ENCODE results near the gene PSMC3. TPM values are rescaled to one million over a fixed set of nuclear protein-coding genes. Genes with fewer than 3 reads are reported as not detected.

The PSMC3 gene
- total RNA-seq, 1 experiment from 2014 or later: 275 TPM

DNA sequence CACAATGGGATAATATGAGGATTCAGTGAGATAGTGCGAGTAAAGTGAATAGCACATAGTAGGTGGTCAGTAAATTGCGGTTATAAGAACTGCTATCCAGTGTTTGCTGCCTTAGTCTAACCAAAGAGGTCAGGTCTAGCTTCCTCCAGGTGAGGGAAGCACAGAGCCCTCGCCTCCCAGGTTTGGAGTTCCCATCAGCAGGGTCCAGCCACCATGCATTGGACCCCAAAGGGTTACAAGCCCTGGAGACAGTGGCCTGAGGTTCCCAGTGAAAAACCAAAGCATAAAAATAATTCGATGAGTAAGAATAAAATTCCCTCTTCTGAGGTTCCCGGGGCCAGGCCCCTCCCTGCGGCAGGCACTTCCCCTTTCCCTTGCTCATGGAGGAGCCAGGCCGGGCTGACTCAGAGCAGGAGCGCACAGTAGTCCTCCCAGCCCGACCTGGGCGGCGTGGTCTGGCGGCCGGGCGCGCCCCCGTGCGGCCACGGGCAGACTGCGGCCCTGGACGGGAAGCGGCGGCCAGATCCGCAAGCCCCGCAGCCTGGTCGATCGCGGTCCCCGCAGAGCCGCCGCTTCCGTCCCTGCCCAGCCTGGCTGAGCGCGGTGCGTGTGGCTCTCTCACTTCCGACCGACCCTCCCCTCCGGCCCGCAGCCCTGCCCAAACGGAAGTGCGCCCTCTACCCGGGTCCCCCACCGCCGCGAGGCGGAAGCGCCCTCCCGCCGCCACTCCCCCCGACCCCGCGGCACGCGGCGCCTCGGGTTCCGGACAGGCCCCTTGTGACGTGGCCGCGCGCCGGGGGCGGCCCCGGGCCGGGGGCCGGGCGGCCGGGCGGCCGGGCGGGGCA is 18.3 kb downstream of the PSMC3 start, which contains the start of gene SLC39A13:
Gene SLC39A13, plus strand, starts transcription at position 845 of the 845 bp plus-strand sequence. CDS start 1,505 bp downstream, outside the sequence.
- H3F3A ChIP-seq (ENCODE audit: low read length, unreplicated experiment): no peaks in the 10 kb centered on the region
- peaks cover 26% of the 10 kb centered on the region for H3K79me2 ChIP-seq (ENCODE audit: low read length)
- peak within 1 kb of the TSS; percentile 90 for H2AFZ ChIP-seq (ENCODE audit: low read length)
- H4K20me1 ChIP-seq (ENCODE audit: low read length): no peaks in the 10 kb centered on the region
- H3K4me1 ChIP-seq (ENCODE audit: insufficient read depth, low read length): peaks cover 24% of the 10 kb centered on the region
- no peaks in the 10 kb centered on the region for H3K27me3 ChIP-seq (ENCODE audit: low read length)
- intact Hi-C loops (cut with micrococcal nuclease): loop anchor here (1.0 to 2.0 kb wide), 2 partner anchors 34 to 47 kb away; no protein-coding TSS in a partner anchor
- no peaks in the 10 kb centered on the region; the same call in 1 of the 2 replicates for H3K36me3 ChIP-seq (ENCODE audit: low read depth, low read length)
- no peaks in the 10 kb centered on the region for H3K9me3 ChIP-seq (ENCODE audit: low read length)
- ATAC-seq (peak; percentile 79), DNase-seq (peak; percentile 90)
- peak within 1 kb of the TSS; percentile 98 for H3K4me2 ChIP-seq (ENCODE audit: low read length)
- H3K9me2 ChIP-seq (replicated peaks; ENCODE audit: low read length): no peaks in the 10 kb centered on the region
- peak within 1 kb of the TSS; percentile 83 for H3K9ac ChIP-seq (ENCODE audit: low read length)
- BruUV-seq (replicated peaks): TSS peak; percentile 85
- H3K4me3 ChIP-seq (ENCODE audit: low read length): peak within 1 kb of the TSS; percentile 88
- H3K27ac ChIP-seq (ENCODE audit: low read length): peak within 1 kb of the TSS; percentile 85
- TF ChIP-seq EZH2phosphoT487 (IDR thresholded peaks at IDR 0.05; ENCODE audit: borderline replicate concordance, low read length): no peak
- TF ChIP-seq, protein P1, sequence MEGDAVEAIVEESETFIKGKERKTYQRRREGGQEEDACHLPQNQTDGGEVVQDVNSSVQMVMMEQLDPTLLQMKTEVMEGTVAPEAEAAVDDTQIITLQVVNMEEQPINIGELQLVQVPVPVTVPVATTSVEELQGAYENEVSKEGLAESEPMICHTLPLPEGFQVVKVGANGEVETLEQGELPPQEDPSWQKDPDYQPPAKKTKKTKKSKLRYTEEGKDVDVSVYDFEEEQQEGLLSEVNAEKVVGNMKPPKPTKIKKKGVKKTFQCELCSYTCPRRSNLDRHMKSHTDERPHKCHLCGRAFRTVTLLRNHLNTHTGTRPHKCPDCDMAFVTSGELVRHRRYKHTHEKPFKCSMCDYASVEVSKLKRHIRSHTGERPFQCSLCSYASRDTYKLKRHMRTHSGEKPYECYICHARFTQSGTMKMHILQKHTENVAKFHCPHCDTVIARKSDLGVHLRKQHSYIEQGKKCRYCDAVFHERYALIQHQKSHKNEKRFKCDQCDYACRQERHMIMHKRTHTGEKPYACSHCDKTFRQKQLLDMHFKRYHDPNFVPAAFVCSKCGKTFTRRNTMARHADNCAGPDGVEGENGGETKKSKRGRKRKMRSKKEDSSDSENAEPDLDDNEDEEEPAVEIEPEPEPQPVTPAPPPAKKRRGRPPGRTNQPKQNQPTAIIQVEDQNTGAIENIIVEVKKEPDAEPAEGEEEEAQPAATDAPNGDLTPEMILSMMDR (conservative IDR thresholded peaks at IDR 0.05; ENCODE audit: low read depth, low read length): peak; percentile 74
- TF ChIP-seq EZH2 (IDR thresholded peaks at IDR 0.05; ENCODE audit: low read length, unreplicated experiment): no peak
- ChIA-PET CTCF (interaction anchor here (0.6 to 0.7 kb wide), 2 partner anchors 34 to 35 kb away, joined by 4 to 5 read pairs; no protein-coding TSS in a partner anchor), POLR2A (ENCODE audit: unreplicated experiment) (no interaction called here)

DNA sequence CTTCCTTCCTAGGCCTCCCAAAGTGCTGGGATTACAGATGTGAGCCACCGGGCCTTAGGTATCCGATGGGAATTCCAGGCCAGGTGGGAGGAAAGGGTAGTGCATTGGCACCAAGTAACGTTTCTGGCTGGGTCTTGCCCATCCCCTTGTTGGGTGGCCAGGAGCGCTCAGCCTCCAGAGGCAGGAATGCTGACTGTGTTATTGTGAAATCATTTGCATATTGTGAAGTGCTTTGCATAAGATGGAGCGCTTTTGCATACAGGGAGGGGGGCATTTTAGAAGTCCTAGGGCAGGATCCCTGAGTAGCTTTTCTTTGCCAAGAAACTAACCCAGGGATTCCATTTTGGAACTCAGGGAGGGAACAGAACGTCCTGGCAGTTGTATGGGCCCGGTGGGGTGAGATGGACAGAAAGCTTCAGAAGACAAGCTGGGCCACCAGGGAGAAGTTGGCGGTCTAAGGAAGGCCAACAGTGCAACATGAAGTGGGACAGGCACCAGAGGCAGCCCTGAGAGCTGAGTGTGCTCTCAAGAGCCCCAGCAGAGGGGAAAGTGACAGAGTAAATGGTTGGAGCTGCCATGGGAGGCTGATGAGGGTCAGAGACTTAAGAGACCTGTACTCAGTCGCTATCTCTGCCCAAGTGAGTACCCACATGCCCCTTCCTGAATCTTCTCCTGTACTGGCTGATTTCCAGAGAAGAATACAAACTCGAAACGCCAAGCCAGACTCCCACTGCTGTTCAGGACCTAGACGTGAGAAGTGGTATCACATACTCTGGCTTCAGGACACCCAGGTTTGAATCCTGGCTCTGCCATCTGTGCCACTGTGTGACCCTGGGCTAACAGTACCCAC is 19.1 kb downstream of the PSMC3 start:
- POLR2A ChIA-PET (ENCODE audit: unreplicated experiment): no interaction called here
- Histone ChIP-seq H3K4me3 (ENCODE audit: low read length) (peak overlapping the region; percentile 83), H3F3A (ENCODE audit: low read length, unreplicated experiment) (no peaks in the 10 kb centered on the region), H2AFZ (ENCODE audit: low read length) (peak overlapping the region; percentile 87), H4K20me1 (ENCODE audit: low read length) (no peaks in the 10 kb centered on the region), H3K9ac (ENCODE audit: low read length) (peak overlapping the region; percentile 83), H3K27ac (ENCODE audit: low read length) (peak overlapping the region; percentile 85), H3K4me1 (ENCODE audit: insufficient read depth, low read length) (peaks cover 24% of the 10 kb centered on the region), H3K9me3 (ENCODE audit: low read length) (no peaks in the 10 kb centered on the region), H3K27me3 (ENCODE audit: low read length) (no peaks in the 10 kb centered on the region), H3K36me3 (ENCODE audit: low read depth, low read length) (no peaks in the 10 kb centered on the region; the same call in 1 of the 2 replicates), H3K9me2 (replicated peaks; ENCODE audit: low read length) (no peaks in the 10 kb centered on the region), H3K79me2 (ENCODE audit: low read length) (peaks cover 26% of the 10 kb centered on the region), H3K4me2 (ENCODE audit: low read length) (peak overlapping the region; percentile 91)
- no TSS peak for BruUV-seq (replicated peaks)
- ATAC-seq: no peak
- DNase-seq: no peak
- TF ChIP-seq, protein P1 (conservative IDR thresholded peaks at IDR 0.05; ENCODE audit: low read depth, low read length): no peak
- TF ChIP-seq EZH2phosphoT487 (IDR thresholded peaks at IDR 0.05; ENCODE audit: borderline replicate concordance, low read length): no peak
- TF ChIP-seq EZH2 (IDR thresholded peaks at IDR 0.05; ENCODE audit: low read length, unreplicated experiment): no peak
- intact Hi-C loops (cut with micrococcal nuclease): no loop called here
- CTCF ChIA-PET: interaction anchor here (0.6 to 0.7 kb wide), 2 partner anchors 33 to 34 kb away, joined by 4 to 5 read pairs; no protein-coding TSS in a partner anchor
